ENCODE measurements around the gene CNST.
"Not testable (repeated sequence)": the region's sequence is repeated elsewhere in the genome, so short reads cannot be mapped to it uniquely, and the experiment has no call there.

Gene CNST

GRCh38 chr1:246588159-246588721, 22.0 kb downstream of the CNST start:
- DNase-seq, result peak; percentile 38

GRCh38 chr1:246589919-246590318, 23.7 kb downstream of the CNST start:
- not testable (repeated sequence) for DNase-seq

- no peak for DNase-seq
Observed at GRCh38 chr1:246591047-246591446, 24.8 kb downstream of the CNST start.

DNA sequence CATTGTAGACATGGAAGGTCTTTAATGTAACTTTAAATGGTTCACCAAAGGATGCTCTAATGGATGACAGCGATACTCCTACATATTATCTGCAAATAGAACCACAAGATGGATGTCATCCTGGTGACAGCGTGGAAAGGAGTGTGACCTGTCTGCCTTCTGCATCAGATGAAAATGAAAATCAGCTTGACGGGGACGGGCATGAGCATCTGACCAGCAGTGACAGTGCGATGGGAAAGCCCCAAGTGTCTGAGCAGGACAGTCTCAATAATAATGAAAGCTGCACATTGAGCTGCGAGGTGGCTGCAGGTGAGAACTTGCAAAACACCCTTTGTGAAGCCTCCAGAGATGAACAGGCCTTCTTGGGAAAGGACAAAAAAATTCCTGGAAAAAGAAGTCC, 25.2 kb downstream of the CNST start:
- no peak for DNase-seq

DNA sequence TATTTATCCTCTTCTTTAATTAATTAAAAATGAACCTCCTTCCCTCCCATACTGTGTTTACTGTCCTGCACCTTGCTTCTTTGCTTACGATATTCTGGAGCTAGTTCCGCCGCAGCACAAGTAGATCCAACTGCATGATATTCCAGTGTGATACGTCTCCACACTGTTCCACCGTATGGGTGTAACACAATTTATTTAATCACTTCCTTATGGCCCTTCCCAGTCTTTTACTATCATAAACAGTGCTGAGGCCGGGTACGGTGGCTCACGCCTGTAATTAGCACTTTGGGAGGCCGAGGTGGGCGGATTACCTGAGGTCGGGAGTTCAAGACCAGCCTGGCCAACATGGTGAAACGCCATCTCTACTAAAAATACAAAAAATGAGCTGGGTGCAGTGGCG, 25.7 kb downstream of the CNST start:
- DNase-seq, result no peak

- no peak for DNase-seq
Observed at GRCh38 chr1:246592695-246593094, 26.4 kb downstream of the CNST start.

GRCh38 chr1:246595146-246595545, 28.9 kb downstream of the CNST start:
- DNase-seq, result no peak

- DNase-seq, result no peak
Observed at GRCh38 chr1:246597340-246597739, 31.1 kb downstream of the CNST start.

- no peak for DNase-seq
Observed at GRCh38 chr1:246597971-246598370, 31.7 kb downstream of the CNST start.

DNA sequence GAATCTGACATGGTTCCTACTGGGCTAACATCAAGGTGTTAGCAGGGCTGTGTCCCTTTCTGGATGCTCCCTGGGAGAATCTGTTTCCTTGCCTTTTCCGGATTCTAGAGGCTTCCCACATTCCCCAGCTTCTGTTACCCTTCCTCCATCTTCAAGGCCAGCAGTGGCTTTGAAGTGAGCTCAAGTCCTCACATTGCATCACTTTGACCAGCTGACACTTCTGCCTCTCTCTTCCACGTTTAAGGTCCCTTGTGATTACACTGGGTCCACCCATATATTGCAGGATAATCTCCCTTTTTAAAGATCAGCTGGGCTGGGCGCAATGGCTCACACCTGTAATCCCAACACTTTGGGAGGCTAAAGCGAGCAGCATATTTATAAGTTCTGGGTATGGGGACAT, 33.1 kb downstream of the CNST start:
- DNase-seq, result no peak

GRCh38 chr1:246600579-246600978, 34.3 kb downstream of the CNST start:
- DNase-seq, result no peak

- peak; percentile 57 for DNase-seq
Observed at GRCh38 chr1:246602194-246602593, 35.9 kb downstream of the CNST start.

GRCh38 chr1:246605231-246605630, 39.0 kb downstream of the CNST start:
- not testable (repeated sequence) for DNase-seq

GRCh38 chr1:246607462-246607861, 41.2 kb downstream of the CNST start:
- no peak for DNase-seq

- DNase-seq, result peak; percentile 97
Observed at GRCh38 chr1:246608616-246609376, 42.5 kb downstream of the CNST start.

GRCh38 chr1:246609632-246610031, 43.4 kb downstream of the CNST start:
- DNase-seq, result no peak

DNA sequence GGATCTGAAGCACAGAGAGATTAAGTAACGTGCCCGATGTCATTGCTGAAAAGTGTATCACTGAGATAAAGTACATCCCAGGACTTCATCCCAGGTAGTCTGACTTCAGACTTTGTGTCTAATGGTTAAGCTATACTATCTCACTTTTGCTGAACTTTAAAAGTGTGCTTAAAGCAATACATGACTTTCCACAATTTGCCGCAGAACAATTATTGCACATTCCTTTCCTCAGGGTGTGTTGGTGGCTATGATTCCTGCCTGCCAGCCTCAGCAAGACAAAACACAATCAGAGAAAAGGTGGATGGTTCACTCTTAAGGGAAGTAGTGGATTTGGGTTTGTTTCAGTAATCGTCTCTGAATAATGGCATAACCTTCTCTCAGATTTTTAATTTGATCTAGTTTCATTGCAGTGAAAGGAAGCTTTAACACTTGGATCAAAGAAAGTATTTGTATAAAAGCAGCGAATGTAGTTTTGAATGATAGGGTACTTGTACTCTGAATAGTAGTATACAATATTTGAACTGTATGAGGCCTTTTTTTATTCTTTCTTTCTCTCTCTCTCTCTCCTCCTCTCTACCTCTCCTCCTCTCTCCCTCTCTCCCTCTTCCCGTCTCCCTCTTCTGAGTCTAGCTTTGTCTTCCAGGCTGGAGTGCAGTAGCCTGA, 47.0 kb downstream of the CNST start:
- DNase-seq, result no peak

- DNase-seq, result no peak
Observed at GRCh38 chr1:246617156-246617555, 50.9 kb downstream of the CNST start.

DNA sequence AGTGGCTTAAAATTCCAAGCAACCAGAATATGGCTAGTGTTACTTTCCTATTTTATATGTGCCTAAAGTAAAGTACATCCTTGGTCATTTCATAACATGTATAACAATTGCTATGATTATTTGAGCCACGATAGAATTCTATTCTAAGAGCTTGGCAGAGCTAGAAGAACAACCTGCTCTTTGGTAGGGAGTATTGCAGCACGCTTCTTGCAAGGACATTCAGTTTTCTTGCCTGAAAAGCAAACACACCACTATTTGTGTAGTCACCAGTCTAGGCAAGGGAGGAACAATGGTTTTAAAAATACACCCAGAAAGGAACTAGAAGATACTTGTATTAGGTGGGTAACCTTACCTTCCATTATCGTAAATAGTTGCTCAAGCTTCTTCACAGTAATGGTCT, 51.5 kb downstream of the CNST start:
- DNase-seq, result no peak

- no peak for DNase-seq
Observed at GRCh38 chr1:246618240-246618808, 52.1 kb downstream of the CNST start.

- DNase-seq, result no peak
Observed at GRCh38 chr1:246622035-246622652, 55.9 kb downstream of the CNST start.

GRCh38 chr1:246624091-246624490, 57.8 kb downstream of the CNST start:
- DNase-seq, result no peak

DNA sequence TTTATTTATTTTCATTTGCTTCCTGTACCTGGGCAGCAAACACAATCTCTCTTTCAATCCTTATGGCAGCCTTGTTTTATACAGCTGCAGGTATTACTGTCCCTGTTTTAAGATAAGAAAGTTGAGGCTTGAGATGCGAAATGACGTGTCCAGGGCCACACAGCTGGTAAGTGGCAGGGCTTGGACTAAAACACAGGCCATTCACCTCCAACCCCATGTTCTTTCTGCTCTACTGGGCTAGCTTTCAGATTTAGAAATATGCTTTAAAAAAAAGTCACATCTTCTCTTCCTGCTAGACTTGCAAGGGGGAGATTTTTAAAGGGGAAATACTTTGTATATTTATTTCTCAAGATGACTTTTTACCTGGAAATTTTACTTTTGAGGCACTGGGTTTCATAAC, 62.8 kb downstream of the CNST start:
- DNase-seq, result no peak

DNA sequence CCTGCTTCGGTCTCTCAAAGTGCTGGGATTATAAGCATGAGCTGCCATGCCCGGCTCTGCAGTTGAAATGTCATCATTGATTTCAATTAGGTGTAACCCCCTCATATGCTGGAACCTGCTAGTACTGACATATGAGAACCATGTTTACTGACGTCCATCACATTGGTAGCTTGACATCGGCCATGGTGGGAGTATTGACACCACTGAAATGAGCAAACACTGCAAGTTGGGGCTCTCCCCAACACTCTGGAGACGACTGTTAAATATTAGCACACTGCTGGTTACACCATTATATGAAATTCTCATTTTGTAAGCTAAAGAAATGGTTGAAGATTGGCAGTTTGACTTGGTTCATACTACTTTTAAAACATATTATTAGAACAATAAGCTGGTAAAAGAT, 63.7 kb downstream of the CNST start:
- no peak for DNase-seq
